AG09309 (cell line): ENCODE data around the gene TMC1.
A peak's percentile ranks its signal among the peaks of the same experiment; 100 is the strongest.
"Not testable (repeated sequence)": the region's sequence is repeated elsewhere in the genome, so short reads cannot be mapped to it uniquely, and the experiment has no call there.

ENCODE experiments used
- DNase-seq: peaks from one replicate; pipeline ENCODE4 v3.0.0-alpha.2; 2010; ENCODE audit warnings: low read depth
- H3K4me3 ChIP-seq: 2 replicates; pipeline ENCODE4 v1.5.1; 2011; ENCODE audit warnings: mild to moderate bottlenecking, low read depth, low read length, moderate library complexity; ENCODE audit not compliant: control insufficient read depth
- TF ChIP-seq, protein P1 (sequence below): IDR thresholded peaks from 2 replicates; pipeline ENCODE4 v1.5.1; 2011; ENCODE audit warnings: mild to moderate bottlenecking, low read depth, low read length, inconsistent platforms; ENCODE audit not compliant: insufficient read depth, control insufficient read depth; ENCODE audit errors: missing control alignments

Gene TMC1

GRCh38 chr9:72855321-72855720 is 333.9 kb downstream of the TMC1 start:
- no peak overlapping the region for H3K4me3 ChIP-seq
- TF ChIP-seq, protein P1, sequence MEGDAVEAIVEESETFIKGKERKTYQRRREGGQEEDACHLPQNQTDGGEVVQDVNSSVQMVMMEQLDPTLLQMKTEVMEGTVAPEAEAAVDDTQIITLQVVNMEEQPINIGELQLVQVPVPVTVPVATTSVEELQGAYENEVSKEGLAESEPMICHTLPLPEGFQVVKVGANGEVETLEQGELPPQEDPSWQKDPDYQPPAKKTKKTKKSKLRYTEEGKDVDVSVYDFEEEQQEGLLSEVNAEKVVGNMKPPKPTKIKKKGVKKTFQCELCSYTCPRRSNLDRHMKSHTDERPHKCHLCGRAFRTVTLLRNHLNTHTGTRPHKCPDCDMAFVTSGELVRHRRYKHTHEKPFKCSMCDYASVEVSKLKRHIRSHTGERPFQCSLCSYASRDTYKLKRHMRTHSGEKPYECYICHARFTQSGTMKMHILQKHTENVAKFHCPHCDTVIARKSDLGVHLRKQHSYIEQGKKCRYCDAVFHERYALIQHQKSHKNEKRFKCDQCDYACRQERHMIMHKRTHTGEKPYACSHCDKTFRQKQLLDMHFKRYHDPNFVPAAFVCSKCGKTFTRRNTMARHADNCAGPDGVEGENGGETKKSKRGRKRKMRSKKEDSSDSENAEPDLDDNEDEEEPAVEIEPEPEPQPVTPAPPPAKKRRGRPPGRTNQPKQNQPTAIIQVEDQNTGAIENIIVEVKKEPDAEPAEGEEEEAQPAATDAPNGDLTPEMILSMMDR: no peak
- no peak for DNase-seq

DNA sequence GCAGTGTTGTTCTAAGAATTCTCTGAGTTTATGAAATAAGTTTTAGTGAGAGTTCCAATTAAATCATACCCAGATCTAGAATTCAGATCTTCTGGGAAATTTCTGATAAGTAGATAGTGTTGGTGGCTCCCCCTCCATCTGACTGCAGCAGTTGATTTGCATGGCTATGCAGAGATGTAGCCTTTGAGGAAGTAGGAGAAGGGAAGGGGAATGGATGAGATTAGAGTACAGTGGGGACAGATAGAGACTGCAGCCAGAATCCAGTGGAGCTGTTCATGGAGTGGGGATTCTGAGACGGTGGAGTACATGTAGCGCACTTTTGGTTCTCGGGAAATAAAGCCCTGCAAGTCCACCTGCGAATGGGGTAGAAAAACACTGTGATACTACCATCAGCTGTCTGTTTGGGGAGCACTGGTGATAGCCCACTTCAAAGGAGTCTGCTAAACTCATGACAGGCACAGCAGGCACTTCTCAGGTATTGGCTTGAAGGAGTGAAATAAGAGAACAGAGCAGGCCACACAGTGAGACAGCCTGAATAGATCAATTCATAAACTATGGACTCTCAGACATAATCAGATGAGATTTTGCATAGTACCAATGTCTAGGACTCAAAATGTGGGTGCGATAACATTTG is 334.6 kb downstream of the TMC1 start:
- no peak for DNase-seq
- H3K4me3 ChIP-seq: no peak overlapping the region
- TF ChIP-seq, protein P1: no peak

- DNase-seq: peak; percentile 41
- TF ChIP-seq, protein P1: peak; percentile 71
- H3K4me3 ChIP-seq: no peak overlapping the region
These were observed 335.7 kb downstream of the TMC1 start for GRCh38 chr9:72856972-72857623.

DNA sequence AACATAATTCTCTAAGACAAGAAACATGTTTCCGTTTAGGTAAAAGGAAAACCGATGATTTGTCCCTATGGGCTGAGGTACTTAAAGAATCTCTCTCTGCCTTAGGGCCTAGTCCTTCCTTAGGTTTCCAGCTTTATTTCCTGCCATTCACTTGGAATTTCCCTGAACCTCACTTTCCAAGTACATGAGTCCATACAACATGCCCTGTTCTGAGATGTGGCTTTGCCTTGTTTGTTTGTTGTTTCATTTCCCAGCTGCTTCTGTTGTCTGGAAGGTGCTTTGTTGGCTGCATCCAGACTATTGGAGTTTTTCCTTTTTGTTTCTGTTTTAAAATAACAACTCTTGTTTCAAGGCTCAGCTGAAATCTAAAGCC is 336.2 kb downstream of the TMC1 start:
- TF ChIP-seq, protein P1: no peak
- no peak for DNase-seq
- H3K4me3 ChIP-seq: no peak overlapping the region

DNA sequence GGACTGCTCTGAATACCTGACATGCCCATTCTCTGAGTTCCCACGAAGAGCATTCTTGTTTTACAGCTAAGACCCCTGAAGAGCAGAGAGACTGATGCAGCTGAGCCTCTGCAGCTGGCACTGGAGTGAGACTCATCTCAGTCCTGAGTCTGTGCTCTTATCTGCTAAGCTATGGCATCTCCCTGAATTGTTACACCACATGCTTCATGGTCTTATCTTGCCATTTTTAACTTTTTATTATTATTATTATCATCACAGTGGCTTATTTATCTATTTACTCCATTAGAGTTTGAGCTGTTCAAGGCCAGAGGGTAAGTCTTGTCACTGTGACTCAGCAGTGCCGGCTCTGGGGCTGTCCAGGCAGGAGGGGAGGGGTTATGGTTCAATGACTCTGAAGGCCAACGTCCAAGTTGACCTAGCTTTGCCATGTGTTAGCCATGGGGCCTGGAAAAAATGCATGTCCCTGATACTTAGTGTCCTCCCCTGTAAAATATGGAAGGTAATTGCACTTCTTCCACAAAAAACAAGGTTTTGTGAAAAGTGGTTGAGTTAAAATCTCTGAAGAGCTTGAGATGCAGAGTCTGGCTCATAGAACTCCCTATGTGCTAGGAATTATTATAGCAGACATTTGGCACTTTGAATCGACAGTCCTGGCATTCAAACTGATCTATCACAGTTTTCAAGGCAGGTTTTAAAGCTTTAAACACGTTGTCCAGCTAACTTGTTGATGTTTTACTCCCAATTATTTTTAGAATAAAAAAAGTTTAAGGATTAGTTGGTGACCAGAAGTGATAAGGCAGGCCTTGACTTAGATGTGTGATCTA is 336.9 kb downstream of the TMC1 start:
- TF ChIP-seq, protein P1: no peak
- no peak overlapping the region for H3K4me3 ChIP-seq
- no peak for DNase-seq

- DNase-seq, H3K4me3 ChIP-seq: not testable (repeated sequence)
These were observed 341.4 kb downstream of the TMC1 start for GRCh38 chr9:72862788-72863187.
